Right lobe of liver (tissue), 6 donors: ENCODE measurements around the gene DUSP22. TPM values are rescaled to one million over a fixed set of nuclear protein-coding genes. Genes with fewer than 3 reads are reported as not detected.

Experiments
- ATAC-seq, 4 donors: fragments of 200-7000 bp; cut with Tn5 transposase; one replicate each; pipeline ENCODE4 v1.9.1; 2020; ENCODE audit warnings: mild to moderate bottlenecking in 4 of 4, moderate library complexity in 4 of 4
- DNase-seq, 3 donors: peaks; one replicate each; pipeline ENCODE4 v3.0.0-alpha.2; 2020
- H3K27ac ChIP-seq, 3 donors: fragments of 200-600 bp; one replicate each; pipeline ENCODE4 v1.8.0; 2022
- H3K27me3 ChIP-seq, 2 donors: fragments of 200-600 bp; one replicate each; pipeline ENCODE4 v1.8.0; 2022
- H3K36me3 ChIP-seq, 4 donors: fragments of 200-600 bp; sonication (generic) in 1 of 4; one replicate each; pipeline versions ENCODE4 v1.5.1 to v1.8.0; 2017 to 2022; ENCODE audit warnings: control low read depth in 1 of 4
- H3K4me1 ChIP-seq, 4 donors: fragments of 200-600 bp; sonication (generic) in 1 of 4; one replicate each; pipeline versions ENCODE4 v1.5.1 to v1.8.0; 2017 to 2022; ENCODE audit warnings: control low read depth in 1 of 4
- H3K4me3 ChIP-seq, 3 donors: fragments of 200-600 bp; one replicate each; pipeline ENCODE4 v1.8.0; 2022
- H3K9me3 ChIP-seq, 4 donors: fragments of 200-600 bp; sonication (generic) in 1 of 4; one replicate each; pipeline versions ENCODE4 v1.5.1 to v1.8.0; 2017 to 2022; ENCODE audit warnings: control low read depth in 1 of 4
- POLR2A ChIP-seq: fragments of 450-650 bp; IDR thresholded peaks from one replicate; pipeline ENCODE4 v1.6.1; 2017; ENCODE audit warnings: antibody characterized with exemption, mild to moderate bottlenecking
- WGBS: methylation state at CpG from one replicate; pipeline ENCODE4 v1.1.6; 2018; ENCODE audit warnings: low coverage, low lambda C conversion rate; ENCODE audit not compliant: insufficient coverage; ENCODE audit errors: missing lambda C conversion rate; 5-methylcytosine and 5-hydroxymethylcytosine counted together
- intact Hi-C, 2 donors: fragments of 100-400 bp; cut with DNase I; formaldehyde crosslinking; loops; one replicate each; pipeline versions ENCODE4 v1.11.2 to v1.14.1; 2022
- total RNA-seq, 6 experiments: library from RNA; depleted of rRNA in 2 of 6; stranded (reverse); fragments of >200 nt in 2 of 6; fragmentation: NEBNext Ultra II Directional in 3 of 6; extraction: Animal tissue kit (Norgen Biotek cat#: 25700) in 3 of 6; gene quantifications; one replicate each; pipeline versions ENCODE4 v1.1.0 to v1.2.4, GENCODE V29; 2016 to 2023
- TF ChIP-seq, protein P1 (sequence below), 4 donors: fragments of 200-600 bp in 3 of 4; fragments of 450-650 bp in 1 of 4; IDR thresholded peaks; one replicate each; pipeline versions ENCODE4 v1.5.1 to v1.8.0; 2016 to 2022; ENCODE audit warnings: antibody characterized with exemption in 4 of 4, mild to moderate bottlenecking in 2 of 4
- donor health status: DM: no; HTN: yes; CAD: no.
- donor health status: DM: no; HTN: no; CAD: no.
- donor health status: DM: no; HTN: no; CAD: no.
- donor health status: DM: no; HTN: yes; CAD: no.
- donor health status: DM: no; HTN: yes; CAD: no.

The DUSP22 gene
- total RNA-seq, 6 experiments from 2014 or later, result 20.6 to 24.8 (median 21.3) TPM

DNA sequence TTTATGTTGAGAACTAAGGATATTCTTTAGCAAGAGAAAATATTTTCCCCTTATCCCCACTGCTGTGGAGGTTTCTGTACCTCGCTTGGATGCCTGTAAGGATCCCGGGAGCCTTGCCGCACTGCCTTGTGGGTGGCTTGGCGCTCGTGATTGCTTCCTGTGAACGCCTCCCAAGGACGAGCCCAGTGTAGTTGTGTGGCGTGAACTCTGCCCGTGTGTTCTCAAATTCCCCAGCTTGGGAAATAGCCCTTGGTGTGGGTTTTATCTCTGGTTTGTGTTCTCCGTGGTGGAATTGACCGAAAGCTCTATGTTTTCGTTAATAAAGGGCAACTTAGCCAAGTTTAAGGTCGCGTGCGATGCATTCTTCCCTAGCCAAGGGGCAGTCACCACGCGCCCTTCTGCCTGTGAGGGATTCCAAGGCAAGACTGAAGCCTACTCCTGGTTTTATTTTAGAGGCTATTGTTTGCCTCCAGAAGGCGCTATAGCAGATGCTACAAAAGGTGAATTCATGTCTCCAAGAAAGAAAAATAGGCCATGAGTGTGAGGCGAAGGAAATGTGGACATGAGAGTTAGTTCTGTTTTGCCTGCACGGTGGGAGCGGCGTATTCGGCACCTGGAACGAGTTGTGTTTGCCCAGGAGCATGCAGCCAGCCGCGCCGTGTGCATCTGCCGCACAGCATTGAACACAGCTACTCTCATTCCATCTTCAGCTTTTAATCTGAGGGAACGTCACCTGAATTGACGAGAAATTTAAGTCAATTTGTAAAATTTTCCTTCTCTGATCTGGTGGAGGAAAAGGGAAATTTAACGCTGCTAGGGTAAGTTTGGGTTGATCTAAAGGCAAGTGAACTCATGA lies 59.0 kb downstream of the DUSP22 start:
- DNase-seq (peak in 1 of 3 donors; percentile 45), ATAC-seq (no peak)
- Histone ChIP-seq H3K27ac (no peak overlapping the region), H3K9me3 (no peaks in the 10 kb centered on the region), H3K27me3 (no peaks in the 10 kb centered on the region), H3K36me3 (peaks cover 0 to 23% (median 0%) of the 10 kb centered on the region in 4 donors), H3K4me1 (peaks cover 0 to 16% (median 3%) of the 10 kb centered on the region in 4 donors), H3K4me3 (no peak overlapping the region)
- TF ChIP-seq, protein P1, sequence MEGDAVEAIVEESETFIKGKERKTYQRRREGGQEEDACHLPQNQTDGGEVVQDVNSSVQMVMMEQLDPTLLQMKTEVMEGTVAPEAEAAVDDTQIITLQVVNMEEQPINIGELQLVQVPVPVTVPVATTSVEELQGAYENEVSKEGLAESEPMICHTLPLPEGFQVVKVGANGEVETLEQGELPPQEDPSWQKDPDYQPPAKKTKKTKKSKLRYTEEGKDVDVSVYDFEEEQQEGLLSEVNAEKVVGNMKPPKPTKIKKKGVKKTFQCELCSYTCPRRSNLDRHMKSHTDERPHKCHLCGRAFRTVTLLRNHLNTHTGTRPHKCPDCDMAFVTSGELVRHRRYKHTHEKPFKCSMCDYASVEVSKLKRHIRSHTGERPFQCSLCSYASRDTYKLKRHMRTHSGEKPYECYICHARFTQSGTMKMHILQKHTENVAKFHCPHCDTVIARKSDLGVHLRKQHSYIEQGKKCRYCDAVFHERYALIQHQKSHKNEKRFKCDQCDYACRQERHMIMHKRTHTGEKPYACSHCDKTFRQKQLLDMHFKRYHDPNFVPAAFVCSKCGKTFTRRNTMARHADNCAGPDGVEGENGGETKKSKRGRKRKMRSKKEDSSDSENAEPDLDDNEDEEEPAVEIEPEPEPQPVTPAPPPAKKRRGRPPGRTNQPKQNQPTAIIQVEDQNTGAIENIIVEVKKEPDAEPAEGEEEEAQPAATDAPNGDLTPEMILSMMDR (IDR thresholded peaks at IDR 0.05), result no peak
- no peak for TF ChIP-seq POLR2A
- WGBS, result 79% methylated on average over 31 of the region's 31 CpGs
- intact Hi-C loops, result no loop called here

DNA sequence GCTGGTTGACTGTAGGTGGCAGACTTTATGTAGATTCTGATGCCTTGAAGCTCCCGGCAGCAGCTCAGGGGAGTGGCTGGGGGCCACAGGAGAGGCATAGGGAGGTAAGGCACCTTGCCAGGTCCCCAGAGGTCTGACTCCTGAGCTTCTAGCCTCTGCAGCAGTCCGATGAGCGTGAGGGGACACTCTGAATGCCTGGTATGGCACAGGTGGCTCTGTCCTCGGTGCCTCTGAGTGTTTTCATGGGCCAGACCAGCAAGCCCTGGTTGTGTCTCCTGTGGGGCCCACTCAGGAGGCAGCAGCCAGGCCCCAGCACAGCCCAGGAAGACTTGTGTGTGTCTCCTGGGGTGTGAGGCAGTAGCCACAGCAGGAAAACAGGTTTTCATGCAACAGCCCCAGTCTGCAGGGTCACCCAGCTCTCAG lies 59.6 kb downstream of the DUSP22 start:
- peak in 2 of 3 donors; percentile 20 to 53 for DNase-seq
- no peaks in the 10 kb centered on the region for H3K9me3 ChIP-seq
- intact Hi-C loops, result no loop called here
- TF ChIP-seq, protein P1 (IDR thresholded peaks at IDR 0.05), result no peak
- TF ChIP-seq POLR2A, result no peak
- no peak overlapping the region for H3K27ac ChIP-seq
- 67% methylated on average over 1 of the region's 4 CpGs for WGBS
- H3K4me1 ChIP-seq, result peaks cover 0 to 18% (median 3%) of the 10 kb centered on the region in 4 donors
- no peak overlapping the region for H3K4me3 ChIP-seq
- ATAC-seq, result no peak
- no peaks in the 10 kb centered on the region for H3K27me3 ChIP-seq
- H3K36me3 ChIP-seq, result peaks cover 0 to 18% (median 0%) of the 10 kb centered on the region in 4 donors

DNA sequence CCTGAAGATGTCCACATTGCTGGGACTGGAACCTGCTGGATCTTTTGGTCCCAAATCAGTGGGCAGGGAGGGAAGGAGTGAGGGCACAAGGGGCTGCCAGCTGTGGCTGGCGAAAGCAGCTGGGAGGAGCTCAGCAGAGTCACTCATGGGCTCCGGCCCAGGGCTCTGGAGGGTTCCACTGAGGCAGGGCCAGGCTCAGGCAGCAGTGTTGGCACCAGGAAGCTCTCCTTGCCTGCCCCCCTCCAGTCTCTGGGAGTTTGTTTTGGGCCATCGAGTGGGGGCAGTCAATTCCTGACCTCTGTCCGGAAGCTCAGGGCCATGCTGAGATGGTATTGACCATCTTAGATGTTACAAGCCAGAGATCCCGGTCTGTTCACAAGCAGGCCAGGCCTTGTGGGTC lies 60.2 kb downstream of the DUSP22 start:
- DNase-seq (peak in 2 of 3 donors; percentile 21 to 53), ATAC-seq (no peak)
- peaks cover 0 to 18% (median 3%) of the 10 kb centered on the region in 4 donors for H3K4me1 ChIP-seq
- no peak overlapping the region for H3K27ac ChIP-seq
- H3K9me3 ChIP-seq, result no peaks in the 10 kb centered on the region
- TF ChIP-seq, protein P1 (IDR thresholded peaks at IDR 0.05), result no peak
- no peak for TF ChIP-seq POLR2A
- peaks cover 0 to 18% (median 0%) of the 10 kb centered on the region in 4 donors for H3K36me3 ChIP-seq
- intact Hi-C loops, result no loop called here
- WGBS, result 78% methylated on average over 4 of the region's 5 CpGs
- H3K4me3 ChIP-seq, result no peak overlapping the region
- H3K27me3 ChIP-seq, result no peaks in the 10 kb centered on the region

DNA sequence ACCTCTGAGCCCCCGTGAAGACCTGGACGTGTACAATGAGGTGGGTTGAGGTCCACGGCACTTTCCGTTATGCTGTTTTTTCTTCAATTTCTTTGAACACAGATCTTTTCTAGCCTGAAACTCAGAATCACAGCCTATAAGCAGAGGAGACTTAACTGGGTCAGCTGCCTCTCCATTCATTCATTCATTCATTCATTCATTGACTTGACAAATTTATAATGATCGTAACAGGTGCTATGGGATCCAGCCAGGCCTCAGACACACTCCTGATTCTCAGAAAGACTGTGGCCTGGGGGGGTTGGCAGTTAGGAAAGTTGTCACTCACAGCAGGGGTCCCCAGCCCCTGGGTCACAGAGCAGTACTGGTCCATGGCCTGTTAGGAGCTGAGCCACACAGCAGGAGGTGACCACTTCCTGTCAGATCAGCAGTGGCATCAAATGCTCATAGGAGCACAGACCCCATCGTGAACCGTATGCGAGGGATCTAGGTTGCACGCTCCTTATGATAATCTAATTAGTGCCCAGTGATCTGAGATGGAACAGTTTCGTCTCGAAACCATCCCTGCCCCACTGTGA lies 60.7 kb downstream of the DUSP22 start:
- TF ChIP-seq POLR2A, result no peak
- TF ChIP-seq, protein P1 (IDR thresholded peaks at IDR 0.05), result no peak
- no peaks in the 10 kb centered on the region for H3K27me3 ChIP-seq
- WGBS, result 67% methylated on average over 11 of the region's 11 CpGs
- no peak overlapping the region for H3K4me3 ChIP-seq
- H3K27ac ChIP-seq, result no peak overlapping the region
- H3K36me3 ChIP-seq, result peaks cover 0 to 18% (median 0%) of the 10 kb centered on the region in 4 donors
- H3K9me3 ChIP-seq, result no peaks in the 10 kb centered on the region
- H3K4me1 ChIP-seq, result peaks cover 0 to 18% (median 3%) of the 10 kb centered on the region in 4 donors
- intact Hi-C loops, result no loop called here
- DNase-seq, result no peak
- ATAC-seq, result no peak
